ENCODE data around the gene TGFBR3L.
A peak's percentile ranks its signal among the peaks of the same experiment; 100 is the strongest.

- TF ChIP-seq EZH2 (IDR thresholded peaks at IDR 0.05; ENCODE audit: insufficient read depth, low read length), result no peak
- TF ChIP-seq, protein P1, sequence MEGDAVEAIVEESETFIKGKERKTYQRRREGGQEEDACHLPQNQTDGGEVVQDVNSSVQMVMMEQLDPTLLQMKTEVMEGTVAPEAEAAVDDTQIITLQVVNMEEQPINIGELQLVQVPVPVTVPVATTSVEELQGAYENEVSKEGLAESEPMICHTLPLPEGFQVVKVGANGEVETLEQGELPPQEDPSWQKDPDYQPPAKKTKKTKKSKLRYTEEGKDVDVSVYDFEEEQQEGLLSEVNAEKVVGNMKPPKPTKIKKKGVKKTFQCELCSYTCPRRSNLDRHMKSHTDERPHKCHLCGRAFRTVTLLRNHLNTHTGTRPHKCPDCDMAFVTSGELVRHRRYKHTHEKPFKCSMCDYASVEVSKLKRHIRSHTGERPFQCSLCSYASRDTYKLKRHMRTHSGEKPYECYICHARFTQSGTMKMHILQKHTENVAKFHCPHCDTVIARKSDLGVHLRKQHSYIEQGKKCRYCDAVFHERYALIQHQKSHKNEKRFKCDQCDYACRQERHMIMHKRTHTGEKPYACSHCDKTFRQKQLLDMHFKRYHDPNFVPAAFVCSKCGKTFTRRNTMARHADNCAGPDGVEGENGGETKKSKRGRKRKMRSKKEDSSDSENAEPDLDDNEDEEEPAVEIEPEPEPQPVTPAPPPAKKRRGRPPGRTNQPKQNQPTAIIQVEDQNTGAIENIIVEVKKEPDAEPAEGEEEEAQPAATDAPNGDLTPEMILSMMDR (IDR thresholded peaks at IDR 0.05; ENCODE audit: insufficient read depth, low read depth, low read length), result peak; percentile 34
Observed at GRCh38 chr19:7928741-7929701, 14.4 kb downstream of the TGFBR3L start.

Data from astrocyte (in vitro differentiated cells and primary cell).